IMR-90 (cell line): ENCODE data around the gene ENPP7. TPM values are rescaled to one million over a fixed set of nuclear protein-coding genes. Genes with fewer than 3 reads are reported as not detected.
A peak's percentile ranks its signal among the peaks of the same experiment; 100 is the strongest.

Experiments
- ATAC-seq: fragments of 200-7000 bp; cut with Tn5 transposase; 2 replicates; pipeline ENCODE4 v1.9.1; 2020; ENCODE audit warnings: low read depth, mild to moderate bottlenecking, moderate library complexity
- BruUV-seq: library from RNA; stranded (reverse); fragments of 400-500 nt; replicated peaks from 2 replicates; lab custom pipeline; 2021; lab: Mats Ljungman, UMichigan
- CTCF ChIA-PET: fragments of 300-600 bp; formaldehyde crosslinking; extraction: SDS; loops from one replicate; lab custom pipeline; 2021; ENCODE audit warnings: antibody characterized with exemption; lab: Yijun Ruan, JAX
- POLR2A ChIA-PET: fragments of 300-600 bp; sonication (Branson Sonifier 250); formaldehyde crosslinking; loops from one replicate; lab custom pipeline; 2022; ENCODE audit warnings: antibody characterized with exemption; ENCODE audit not compliant: unreplicated experiment; lab: Charles Lee
- DNase-seq: peaks from one replicate; pipeline ENCODE4 v3.0.0; 2013
- H2AFZ ChIP-seq: replicated peaks from 2 replicates; pipeline ENCODE3; 2013; ENCODE audit warnings: low read length, mild to moderate bottlenecking; ENCODE audit not compliant: poor library complexity
- H2AK5ac ChIP-seq: 2 replicates; pipeline ENCODE4 v1.6.1; 2013; ENCODE audit warnings: low read depth, low read length, inconsistent platforms
- H2AK9ac ChIP-seq: replicated peaks from 2 replicates; pipeline ENCODE3; 2013; ENCODE audit warnings: mild to moderate bottlenecking, low read depth, low read length, moderate library complexity; ENCODE audit not compliant: poor library complexity
- H2BK120ac ChIP-seq: 2 replicates; pipeline ENCODE4 v1.6.1; 2013; ENCODE audit warnings: low read depth, low read length, inconsistent platforms
- H2BK15ac ChIP-seq: 3 replicates; pipeline ENCODE4 v1.6.1; 2013; ENCODE audit warnings: low read depth, low read length, inconsistent platforms
- H2BK20ac ChIP-seq: 2 replicates; pipeline ENCODE4 v1.6.1; 2013; ENCODE audit warnings: low read depth, mild to moderate bottlenecking, inconsistent platforms, low read length, moderate library complexity
- H2BK5ac ChIP-seq: 2 replicates; pipeline ENCODE4 v1.6.1; 2013; ENCODE audit warnings: mild to moderate bottlenecking, low read depth, low read length, inconsistent platforms; ENCODE audit not compliant: poor library complexity, severe bottlenecking
- H3K14ac ChIP-seq: replicated peaks from 2 replicates; pipeline ENCODE4 v1.6.1; 2013; ENCODE audit warnings: low read depth, low read length, inconsistent platforms
- H3K18ac ChIP-seq: 2 replicates; pipeline ENCODE4 v1.6.1; 2013; ENCODE audit warnings: low read depth, low read length, control low read depth
- H3K23ac ChIP-seq: 2 replicates; pipeline ENCODE4 v1.6.1; 2013; ENCODE audit warnings: low read depth, low read length, inconsistent platforms
- H3K27ac ChIP-seq: 2 replicates; pipeline ENCODE4 v1.5.1; 2013; ENCODE audit warnings: mild to moderate bottlenecking, control low read depth, low read length; ENCODE audit not compliant: insufficient read depth
- H3K27me3 ChIP-seq: 2 replicates; pipeline ENCODE4 v1.6.1; 2013; ENCODE audit warnings: low read length; ENCODE audit not compliant: control insufficient read depth, insufficient read depth
- H3K36me3 ChIP-seq: 2 replicates; pipeline ENCODE4 v1.6.1; 2013; ENCODE audit warnings: low read length, mixed read lengths; ENCODE audit not compliant: control insufficient read depth, insufficient read depth
- H3K4ac ChIP-seq: 2 replicates; pipeline ENCODE4 v1.6.1; 2013; ENCODE audit warnings: low read depth, low read length, inconsistent platforms
- H3K4me1 ChIP-seq: 2 replicates; pipeline ENCODE4 v1.6.1; 2013; ENCODE audit warnings: low read length, mixed read lengths; ENCODE audit not compliant: control insufficient read depth, insufficient read depth
- H3K4me2 ChIP-seq: 2 replicates; pipeline ENCODE4 v1.6.1; 2013; ENCODE audit warnings: low read depth, mild to moderate bottlenecking, control low read depth, low read length, moderate library complexity
- H3K4me3 ChIP-seq: 2 replicates; pipeline ENCODE4 v1.5.1; 2013; ENCODE audit warnings: low read depth, mild to moderate bottlenecking, control low read depth, low read length, moderate library complexity; ENCODE audit not compliant: insufficient read depth
- H3K56ac ChIP-seq: 2 replicates; pipeline ENCODE4 v1.6.1; 2013; ENCODE audit warnings: low read length, inconsistent platforms; ENCODE audit not compliant: insufficient read depth; ENCODE audit errors: extremely low read depth
- H3K79me1 ChIP-seq, 2 experiments: 2 replicates each; pipeline ENCODE4 v1.6.1; 2013; ENCODE audit warnings: low read length in 2 of 2, inconsistent platforms in 1 of 2, low read depth in 1 of 2
- H3K9ac ChIP-seq: 2 replicates; pipeline ENCODE4 v1.6.1; 2013; ENCODE audit warnings: low read depth, low read length, control low read depth
- H3K9me1 ChIP-seq: 2 replicates; pipeline ENCODE4 v1.6.1; 2013; ENCODE audit warnings: low read length, inconsistent platforms; ENCODE audit not compliant: insufficient read depth
- H3K9me3 ChIP-seq: 2 replicates; pipeline ENCODE4 v1.6.1; 2013; ENCODE audit warnings: low read length; ENCODE audit not compliant: control insufficient read depth, insufficient read depth
- H4K20me1 ChIP-seq: 2 replicates; pipeline ENCODE4 v1.6.1; 2013; ENCODE audit warnings: low read length, inconsistent platforms; ENCODE audit not compliant: insufficient read depth
- H4K5ac ChIP-seq: 2 replicates; pipeline ENCODE4 v1.6.1; 2013; ENCODE audit warnings: mild to moderate bottlenecking, low read depth, low read length, control low read depth
- H4K8ac ChIP-seq, 2 experiments: 2 replicates each; pipeline ENCODE4 v1.6.1; 2013; ENCODE audit warnings: low read depth in 2 of 2, low read length in 2 of 2, control low read depth in 1 of 2, inconsistent platforms in 1 of 2
- H4K91ac ChIP-seq: 2 replicates; pipeline ENCODE4 v1.6.1; 2013; ENCODE audit warnings: low read depth, low read length, inconsistent platforms; ENCODE audit not compliant: insufficient read depth
- BHLHE40 ChIP-seq: fragments of 150-350 bp; IDR thresholded peaks from 2 replicates; pipeline ENCODE4 v1.6.1; 2016; ENCODE audit warnings: mild to moderate bottlenecking, low read depth, low read length
- CEBPB ChIP-seq: IDR thresholded peaks from 2 replicates; pipeline ENCODE4 v1.6.1; 2012; ENCODE audit warnings: low read depth, low read length, improper control_type of control experiment
- ELK1 ChIP-seq: fragments of 150-350 bp; IDR thresholded peaks from 2 replicates; pipeline ENCODE4 v1.6.1; 2016; ENCODE audit warnings: low read depth, mild to moderate bottlenecking, low read length, moderate library complexity, borderline replicate concordance
- MAFK ChIP-seq: IDR thresholded peaks from 2 replicates; pipeline ENCODE4 v1.6.1; 2012; ENCODE audit warnings: low read depth, low read length, improper control_type of control experiment
- MAZ ChIP-seq: IDR thresholded peaks from 2 replicates; pipeline ENCODE4 v1.6.1; 2012; ENCODE audit warnings: low read depth, mild to moderate bottlenecking, low read length, improper control_type of control experiment, moderate library complexity, borderline replicate concordance
- MXI1 ChIP-seq: IDR thresholded peaks from 2 replicates; pipeline ENCODE4 v1.6.1; 2012; ENCODE audit warnings: low read depth, mild to moderate bottlenecking, low read length, moderate library complexity, borderline replicate concordance
- NFE2L2 ChIP-seq: fragments of 150-350 bp; IDR thresholded peaks from 2 replicates; pipeline ENCODE4 v1.6.1; 2016; ENCODE audit warnings: low read depth, mild to moderate bottlenecking, low read length
- POLR2A ChIP-seq: IDR thresholded peaks from 2 replicates; pipeline ENCODE4 v1.6.1; 2012; ENCODE audit warnings: mild to moderate bottlenecking, low read depth, low read length
- RAD21 ChIP-seq: IDR thresholded peaks from 2 replicates; pipeline ENCODE4 v1.6.1; 2012; ENCODE audit warnings: low read length, improper control_type of control experiment
- RCOR1 ChIP-seq: IDR thresholded peaks from 2 replicates; pipeline ENCODE4 v1.6.1; 2012; ENCODE audit warnings: mild to moderate bottlenecking, low read length, improper control_type of control experiment; ENCODE audit not compliant: insufficient replicate concordance
- SMC3 ChIP-seq: fragments of 150-350 bp; IDR thresholded peaks from 2 replicates; pipeline ENCODE4 v1.6.1; 2016; ENCODE audit warnings: low read depth, mild to moderate bottlenecking, antibody characterized with exemption, low read length, moderate library complexity
- USF2 ChIP-seq: fragments of 150-350 bp; IDR thresholded peaks from 2 replicates; pipeline ENCODE4 v1.6.1; 2017; ENCODE audit warnings: mild to moderate bottlenecking, antibody characterized with exemption, low read length, low read depth
- WGBS, 2 experiments: methylation state at CpG; one replicate each; pipeline versions ENCODE4 v1.1.5 to v1.1.7; 2013; ENCODE audit warnings: missing lambda C conversion rate in 2 of 2; ENCODE audit not compliant: insufficient read length in 1 of 2; ENCODE audit errors: extremely low coverage in 2 of 2; 5-methylcytosine and 5-hydroxymethylcytosine counted together
- dilution Hi-C: fragments of 300-500 bp; cut with HindIII; formaldehyde crosslinking; loops from one replicate; pipeline ENCODE4 v1.14.3; 2018; ENCODE audit warnings: low sequenced_read_pairs; ENCODE audit not compliant: unreplicated experiment
- in situ Hi-C: fragments of 300-500 bp; cut with MboI; formaldehyde crosslinking; loops from 3 replicates; pipeline ENCODE4 v1.14.3; 2019; ENCODE audit warnings: low sequenced_read_pairs, inconsistent platforms, mixed read lengths
- intact Hi-C: fragments of 100-400 bp; cut with micrococcal nuclease; formaldehyde crosslinking; loops from 2 replicates; pipeline ENCODE4 v1.10.0; 2022
- polyA plus RNA-seq, 3 experiments: library from polyadenylated mRNA; depleted of rRNA; stranded (reverse); fragments of >200 nt; gene quantifications; 2 replicates each; pipeline ENCODE4 v1.2.3, GENCODE V29; 2012; ENCODE audit warnings: low replicate concordance in 1 of 3
- total RNA-seq: library from RNA; depleted of rRNA; stranded (reverse); fragments of >200 nt; gene quantifications from 2 replicates; pipeline ENCODE4 v1.2.3, GENCODE V29; 2012

ENPP7 gene
- total and polyA plus RNA-seq, 2 of the 4 experiments (the other 2 are of a cell fraction): not detected

- Histone ChIP-seq H2AFZ (peak overlapping the region; percentile 96), H3K4ac (no peak overlapping the region), H4K5ac (peak overlapping the region; percentile 66), H2BK15ac (no peak overlapping the region), H4K91ac (no peak overlapping the region), H2BK5ac (no peak overlapping the region), H3K9me3 (no peaks in the 10 kb centered on the region), H3K9me1 (peaks cover 3% of the 10 kb centered on the region; the same call in 1 of the 2 replicates), H3K4me3 (no peak overlapping the region), H2BK120ac (no peak overlapping the region), H3K23ac (no peak overlapping the region), H4K8ac (peak overlapping the region in 1 of 2 experiments; percentile 88), H2AK5ac (no peak overlapping the region), H3K4me2 (no peak overlapping the region), H3K18ac (no peak overlapping the region), H3K27me3 (no peaks in the 10 kb centered on the region), H2AK9ac (no peak overlapping the region), H2BK20ac (no peak overlapping the region), H3K27ac (no peak overlapping the region), H3K36me3 (no peaks in the 10 kb centered on the region), H3K56ac (no peak overlapping the region), H3K14ac (no peak overlapping the region), H3K4me1 (no peaks in the 10 kb centered on the region), H3K9ac (no peak overlapping the region), H3K79me1 (no peaks in the 10 kb centered on the region), H4K20me1 (no peaks in the 10 kb centered on the region)
- WGBS, 2 experiments: 72% methylated on average over 14 of the region's 26 CpGs; no CpG with 5 or more reads in 1 of the 2 experiments
- TF ChIP-seq USF2 (no peak), MXI1 (no peak), CEBPB (no peak), MAFK (no peak), RAD21 (no peak), POLR2A (no peak), NFE2L2 (no peak), RCOR1 (no peak), SMC3 (no peak), BHLHE40 (no peak), MAZ (no peak), ELK1 (no peak)
- ChIA-PET POLR2A (no interaction called here), CTCF (no interaction called here)
- in situ Hi-C loops (no loop called here), intact Hi-C loops (no loop called here), dilution Hi-C loops (no loop called here)
- no TSS peak for BruUV-seq
- peak; percentile 45 for ATAC-seq
- DNase-seq: no peak
Observed at GRCh38 chr17:79728908-79729471, 1.8 kb upstream of the ENPP7 start.
